K562 (cell line): ENCODE measurements around the gene UNKL. TPM values are rescaled to one million over a fixed set of nuclear protein-coding genes. Genes with fewer than 3 reads are reported as not detected.

ENCODE experiments used
- CHCHD3 ChIP-seq: fragments of 250-450 bp; sonication (Bioruptor Pico); IDR thresholded peaks from 2 replicates; pipeline ENCODE4 v2.1.2; 2022; ENCODE audit warnings: mild to moderate bottlenecking
- CREM ChIP-seq: IDR thresholded peaks from 2 replicates; pipeline ENCODE4 v1.6.1; 2014; ENCODE audit warnings: antibody characterized with exemption, low read depth
- DPF2 ChIP-seq: fragments of 450-650 bp; IDR thresholded peaks from 2 replicates; pipeline ENCODE4 v1.6.1; 2016
- MGA ChIP-seq: fragments of 450-650 bp; IDR thresholded peaks from 2 replicates; pipeline ENCODE4 v1.6.1; 2016; ENCODE audit warnings: mild to moderate bottlenecking, moderate library complexity
- NRF1 ChIP-seq, 2 experiments: fragments of 450-650 bp; IDR thresholded peaks in 1 of 2; conservative IDR thresholded peaks in 1 of 2; 2 replicates each; pipeline ENCODE4 v1.6.1; 2014; ENCODE audit warnings: mild to moderate bottlenecking in 2 of 2
- RB1 ChIP-seq: fragments of 450-650 bp; IDR thresholded peaks from 2 replicates; pipeline ENCODE4 v1.6.1; 2017; ENCODE audit warnings: low read depth, mild to moderate bottlenecking
- RBM22 ChIP-seq: fragments of 200-400 bp; formaldehyde crosslinking; IDR thresholded peaks from 2 replicates; pipeline ENCODE4 v1.6.1; 2018; ENCODE audit warnings: low read length, low read depth; ENCODE audit not compliant: poor library complexity, severe bottlenecking
- RNF219 ChIP-seq: fragments of 250-450 bp; sonication (Bioruptor Pico); IDR thresholded peaks from 2 replicates; pipeline ENCODE4 v1.5.0; 2022; ENCODE audit warnings: mild to moderate bottlenecking
- TAF15 ChIP-seq: fragments of 200-400 bp; formaldehyde crosslinking; IDR thresholded peaks from 2 replicates; pipeline ENCODE4 v1.6.1; 2017; ENCODE audit warnings: mild to moderate bottlenecking, low read depth, low read length, moderate library complexity
- ZBED1 ChIP-seq: IDR thresholded peaks from 2 replicates; pipeline ENCODE4 v1.6.1; 2014
- ZNF140 ChIP-seq: fragments of 250-450 bp; sonication (Bioruptor Pico); IDR thresholded peaks from 2 replicates; pipeline ENCODE4 v1.8.0; 2021; ENCODE audit warnings: moderate library complexity, mild to moderate bottlenecking, inconsistent platforms
- ZNF217 ChIP-seq: sonication (generic); formaldehyde crosslinking; IDR thresholded peaks from 2 replicates; pipeline ENCODE4 v1.8.0; 2022; ENCODE audit warnings: mild to moderate bottlenecking, missing genetic modification reagents
- ZNF57 ChIP-seq: fragments of 450-650 bp; formaldehyde crosslinking; IDR thresholded peaks from 2 replicates; pipeline ENCODE4 v1.4.0; 2020; ENCODE audit warnings: mild to moderate bottlenecking, moderate library complexity
- ZNF583 ChIP-seq: fragments of 250-450 bp; sonication (Bioruptor Pico); IDR thresholded peaks from 2 replicates; pipeline ENCODE4 v1.4.0; 2020
- ZNF707 ChIP-seq: fragments of 250-450 bp; sonication (Bioruptor Pico); conservative IDR thresholded peaks from 2 replicates; pipeline ENCODE4 v1.8.0; 2022; ENCODE audit warnings: inconsistent platforms, mild to moderate bottlenecking, moderate library complexity
- polyA plus RNA-seq, 8 experiments: library from polyadenylated mRNA; depleted of rRNA in 4 of 8; stranded (reverse) in 5 of 8; unstranded in 3 of 8; fragments of >200 nt; fragmentation: Nextera tagmentation in 2 of 8; fragmentation: Illumina TruSeq in 1 of 8; extraction: Ambion mirVana in 2 of 8; extraction: Trizol in 1 of 8; gene quantifications; 2 replicates each; pipeline versions ENCODE4 v1.2.1 to v1.2.3, GENCODE V29; 2011 to 2014; ENCODE audit warnings: inconsistent platforms in 1 of 8, missing spikeins in 1 of 8
- total RNA-seq, 7 experiments: library from RNA; depleted of rRNA in 6 of 7; stranded (reverse); fragments of >200 nt in 6 of 7; fragmentation: Illumina TruSeq in 2 of 7; extraction: Trizol in 2 of 7; gene quantifications; 2 replicates each; pipeline versions ENCODE4 v1.2.1 to v1.2.3, GENCODE V29; 2011 to 2021; ENCODE audit warnings: low replicate concordance in 1 of 7

UNKL gene
- total and polyA plus RNA-seq, 9 of the 15 experiments (the other 6 are each of a cell fraction or from before 2014, with no cell fraction given) = 0.37 to 30.2 (median 5.1) TPM

- TF ChIP-seq RBM22 (peak; percentile 88), CHCHD3 (CRISPR knock-in tag) (no peak), ZNF140 (CRISPR knock-in tag) (no peak), ZBED1 (no peak), ZNF217 (CRISPR knock-in tag) (no peak), NRF1 (conservative IDR thresholded peaks at IDR 0.05 in 1 of 2, IDR thresholded peaks at IDR 0.05 in 1 of 2) (peak; percentile 43 to 58; a peak in 3 of 4 replicates), DPF2 (peak; percentile 7; the same call in 1 of the 2 replicates), ZNF57 (CRISPR knock-in tag) (no peak), RNF219 (CRISPR knock-in tag) (no peak), MGA (peak; percentile 86; the same call in 1 of the 2 replicates), ZNF707 (CRISPR knock-in tag) (no peak), RB1 (peak; percentile 25; the same call in 1 of the 2 replicates), ZNF583 (no peak), CREM (0 out of 2 replicates have a peak, but pooled peaks have one; percentile 47), TAF15 (no peak)
These were observed 35.0 kb downstream of the UNKL start (continued) for GRCh38 chr16:1379304-1380076.
